Activated CD4-positive, alpha-beta T cell treated with anti-CD3 and anti-CD28 coated beads for 36 hours (primary cell): ENCODE measurements around the gene NTM. TPM values are rescaled to one million over a fixed set of nuclear protein-coding genes. Genes with fewer than 3 reads are reported as not detected.

Experiments used
- ATAC-seq: fragments of 200-7000 bp; cut with Tn5 transposase; one replicate; pipeline ENCODE4 v1.10.0; 2021; ENCODE audit warnings: mild to moderate bottlenecking, moderate library complexity
- CTCF ChIA-PET: fragments of 350-600 bp; sonication (Branson Sonifier 250); formaldehyde crosslinking; loops from one replicate; lab custom pipeline; 2021; ENCODE audit warnings: antibody characterized with exemption; lab: Charles Lee
- POLR2A ChIA-PET: fragments of 350-600 bp; sonication (Branson Sonifier 250); formaldehyde crosslinking; loops from one replicate; lab custom pipeline; 2021; ENCODE audit warnings: antibody characterized with exemption, inconsistent platforms; lab: Charles Lee
- DNase-seq: peaks from one replicate; pipeline ENCODE4 v3.0.0-alpha.2; 2020
- H3K27ac Mint-ChIP-seq: one replicate; pipeline ENCODE4 v1.8.0; 2021; ENCODE audit warnings: mixed read lengths
- H3K27me3 Mint-ChIP-seq: one replicate; pipeline ENCODE4 v1.8.0; 2021; ENCODE audit warnings: mixed read lengths
- H3K36me3 Mint-ChIP-seq: one replicate; pipeline ENCODE4 v1.8.0; 2021; ENCODE audit warnings: low read depth, mixed read lengths
- H3K4me1 Mint-ChIP-seq: one replicate; pipeline ENCODE4 v1.8.0; 2021; ENCODE audit warnings: mixed read lengths
- H3K4me3 Mint-ChIP-seq: one replicate; pipeline ENCODE4 v1.8.0; 2021; ENCODE audit warnings: mild to moderate bottlenecking, moderate library complexity, mixed read lengths
- H3K9me3 Mint-ChIP-seq: one replicate; pipeline ENCODE4 v1.8.0; 2021; ENCODE audit warnings: low read depth, mixed read lengths
- intact Hi-C, 2 experiments: fragments of 100-400 bp; cut with DNase I in 1 of 2; cut with micrococcal nuclease in 1 of 2; formaldehyde crosslinking; loops; one replicate each; pipeline versions ENCODE4 v1.14.2 to v1.15.1; 2022 to 2024; cut with DNase I, micrococcal nuclease
- total RNA-seq, 2 experiments: library from RNA; stranded (reverse); gene quantifications; one replicate each; pipeline ENCODE4 v1.2.3, GENCODE V29; 2021

The NTM gene
- total RNA-seq, 2 experiments from 2014 or later: not detected

DNA sequence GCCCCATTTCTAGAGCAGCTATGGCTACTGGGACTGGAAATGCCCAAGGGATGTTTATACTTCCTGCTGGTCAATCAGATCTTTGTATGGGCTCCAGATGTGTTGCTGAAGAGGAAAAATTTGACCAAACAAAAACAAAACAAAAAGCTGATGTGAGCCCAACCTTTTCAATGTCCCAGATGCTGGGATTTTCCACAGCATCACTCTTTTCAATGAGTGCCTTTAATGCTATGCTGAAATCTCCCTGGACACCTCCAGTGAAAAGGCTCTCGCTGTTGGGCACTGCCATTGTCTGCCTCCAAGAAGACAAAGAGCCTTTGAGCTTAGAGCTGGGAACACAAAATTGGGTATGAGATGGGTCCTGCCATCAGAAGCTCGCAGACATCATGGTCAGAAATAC, 671.9 kb downstream of the NTM start:
- H3K27me3 Mint-ChIP-seq: no peaks in the 10 kb centered on the region
- DNase-seq (no peak), ATAC-seq (no peak)
- H3K36me3 Mint-ChIP-seq: no peaks in the 10 kb centered on the region
- H3K27ac Mint-ChIP-seq: no peak overlapping the region
- CTCF ChIA-PET: no interaction called here
- intact Hi-C loops: no loop called here
- H3K9me3 Mint-ChIP-seq: peaks cover 2% of the 10 kb centered on the region
- H3K4me3 Mint-ChIP-seq: no peak overlapping the region
- POLR2A ChIA-PET: no interaction called here
- H3K4me1 Mint-ChIP-seq: no peaks in the 10 kb centered on the region

DNA sequence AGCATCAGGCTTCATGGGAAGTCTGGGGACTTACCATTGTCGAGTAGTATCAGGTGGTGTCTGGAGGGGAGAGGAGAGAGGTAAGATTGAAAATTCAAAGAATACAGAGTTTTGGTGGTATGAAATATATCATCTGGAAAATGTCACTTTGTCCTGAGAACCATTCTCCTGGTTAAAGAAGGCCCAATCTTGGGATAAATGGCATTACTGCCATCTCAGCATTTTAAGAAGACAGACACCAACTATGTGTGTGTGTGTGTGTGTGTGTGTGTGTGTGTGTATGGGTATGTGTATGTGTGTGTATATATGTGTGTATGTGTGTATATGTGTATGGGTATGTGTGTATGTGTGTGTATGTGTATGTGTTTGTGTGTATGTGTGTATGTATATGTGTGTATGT, 673.3 kb downstream of the NTM start:
- Mint-ChIP-seq H3K4me1 (no peaks in the 10 kb centered on the region), H3K36me3 (no peaks in the 10 kb centered on the region), H3K27ac (no peak overlapping the region), H3K27me3 (no peaks in the 10 kb centered on the region), H3K4me3 (no peak overlapping the region), H3K9me3 (peaks cover 2% of the 10 kb centered on the region)
- POLR2A ChIA-PET: no interaction called here
- ATAC-seq (no peak), DNase-seq (no peak)
- intact Hi-C loops: no loop called here
- CTCF ChIA-PET: no interaction called here

DNA sequence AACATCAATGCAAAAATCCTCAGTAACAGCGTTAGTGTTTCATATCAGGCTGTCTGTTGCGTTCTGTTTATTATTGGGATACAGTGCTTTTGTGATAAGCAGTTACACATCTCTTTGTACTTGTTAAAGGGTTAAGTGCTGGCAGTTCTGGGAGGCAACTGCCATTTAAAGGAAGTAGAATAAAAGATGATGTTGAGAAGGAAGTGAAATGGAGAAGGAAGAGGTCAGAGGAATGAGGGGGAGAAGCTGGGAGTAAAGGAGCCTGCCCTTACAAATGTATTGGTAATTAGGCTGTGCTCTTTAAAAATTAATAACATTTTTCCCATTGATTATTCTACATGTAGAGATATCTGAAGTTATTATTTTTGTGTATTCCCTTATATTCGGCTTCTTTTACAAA, 674.7 kb downstream of the NTM start:
- no peaks in the 10 kb centered on the region for H3K36me3 Mint-ChIP-seq
- DNase-seq: no peak
- CTCF ChIA-PET: interaction anchor here (0.6 to 0.8 kb wide), 2 partner anchors 9 to 17 kb away, joined by 3 to 6 read pairs; no protein-coding TSS in a partner anchor
- ATAC-seq: no peak
- H3K4me1 Mint-ChIP-seq: no peaks in the 10 kb centered on the region
- no peaks in the 10 kb centered on the region for H3K27me3 Mint-ChIP-seq
- POLR2A ChIA-PET: no interaction called here
- intact Hi-C loops: no loop called here
- H3K9me3 Mint-ChIP-seq: peaks cover 2% of the 10 kb centered on the region
- H3K27ac Mint-ChIP-seq: no peak overlapping the region
- no peak overlapping the region for H3K4me3 Mint-ChIP-seq

DNA sequence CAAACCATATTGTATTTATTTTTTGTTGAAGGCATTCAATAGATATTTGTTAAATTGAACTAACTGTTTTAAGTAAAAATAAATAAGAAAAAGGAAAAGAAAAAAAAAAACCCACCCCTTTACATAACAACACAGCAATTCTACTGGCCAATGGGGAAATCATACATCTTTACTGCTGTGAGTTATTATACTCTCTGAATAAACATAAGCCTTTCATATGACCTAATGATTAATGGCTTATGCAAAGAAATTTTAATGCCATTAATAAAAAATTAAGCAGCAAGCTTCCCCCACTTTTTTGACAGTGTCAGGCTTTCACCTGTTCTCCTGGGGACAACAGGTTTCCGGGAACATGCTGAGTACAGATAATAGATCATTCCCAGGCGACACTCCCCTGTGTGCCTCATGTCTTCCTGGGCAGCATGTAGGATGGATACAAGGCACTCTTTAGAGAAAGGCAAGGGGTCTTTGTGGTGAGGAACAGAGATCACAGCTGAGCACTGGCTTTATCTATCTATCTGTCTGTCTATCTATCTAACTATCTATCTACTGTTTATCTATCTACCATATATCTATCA, 676.0 kb downstream of the NTM start:
- no peaks in the 10 kb centered on the region for H3K27me3 Mint-ChIP-seq

DNA sequence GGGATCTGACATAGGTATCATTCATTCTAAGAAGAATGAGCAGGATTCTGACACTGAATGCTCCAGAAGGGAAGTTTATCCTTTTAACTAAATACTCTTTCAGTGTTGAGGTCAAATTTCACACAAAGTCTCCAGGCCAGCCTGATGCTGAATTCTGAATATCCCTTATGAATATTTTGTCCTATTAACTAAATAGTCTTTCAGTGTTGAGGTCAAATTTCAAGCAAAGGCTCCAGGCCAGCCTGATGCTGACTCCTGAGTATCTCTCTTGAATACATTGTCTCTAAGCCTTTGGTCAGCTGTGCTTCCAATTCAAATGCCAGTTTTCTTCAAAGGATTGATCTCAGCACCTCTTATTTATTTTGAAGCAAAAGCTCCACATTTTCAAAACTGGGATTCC, 676.8 kb downstream of the NTM start:
- intact Hi-C loops: no loop called here
- ChIA-PET POLR2A (no interaction called here), CTCF (no interaction called here)
- no peak for ATAC-seq
- DNase-seq: no peak
- Mint-ChIP-seq H3K4me1 (no peaks in the 10 kb centered on the region), H3K36me3 (no peaks in the 10 kb centered on the region), H3K27me3 (no peaks in the 10 kb centered on the region), H3K9me3 (peaks cover 2% of the 10 kb centered on the region), H3K27ac (no peak overlapping the region), H3K4me3 (no peak overlapping the region)

More for the DNA sequence above, 676.0 kb downstream of the NTM start:
- H3K36me3 Mint-ChIP-seq: no peaks in the 10 kb centered on the region
- ATAC-seq: no peak
- ChIA-PET CTCF (no interaction called here), POLR2A (no interaction called here)
- DNase-seq: no peak
- H3K9me3 Mint-ChIP-seq: peaks cover 2% of the 10 kb centered on the region
- no peak overlapping the region for H3K4me3 Mint-ChIP-seq
- no peaks in the 10 kb centered on the region for H3K4me1 Mint-ChIP-seq
- H3K27ac Mint-ChIP-seq: no peak overlapping the region
- intact Hi-C loops: no loop called here

DNA sequence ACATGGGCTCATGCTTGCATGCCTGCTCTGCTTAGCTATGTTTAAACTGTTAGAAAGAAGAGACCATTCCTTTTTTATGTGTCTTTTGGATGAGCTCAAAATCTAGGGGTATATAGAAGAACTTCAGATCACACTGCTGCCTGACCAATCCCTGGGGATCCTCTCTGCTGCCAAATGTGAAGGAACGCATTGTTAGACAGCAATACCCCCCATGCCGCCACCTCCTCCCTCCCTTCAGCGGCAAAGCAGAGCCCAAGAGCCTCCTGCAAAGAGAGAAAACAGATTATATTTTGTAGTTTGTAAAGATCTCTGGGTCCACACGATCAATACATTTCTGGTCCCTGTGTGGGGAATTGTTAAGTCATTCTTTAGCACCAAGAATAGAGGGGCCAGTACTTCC, 677.6 kb downstream of the NTM start:
- ATAC-seq: no peak
- intact Hi-C loops: no loop called here
- DNase-seq: no peak
- H3K4me1 Mint-ChIP-seq: no peaks in the 10 kb centered on the region
- CTCF ChIA-PET: no interaction called here
- H3K9me3 Mint-ChIP-seq: peaks cover 2% of the 10 kb centered on the region
- no peaks in the 10 kb centered on the region for H3K27me3 Mint-ChIP-seq
- POLR2A ChIA-PET: no interaction called here
- H3K27ac Mint-ChIP-seq: no peak overlapping the region
- no peak overlapping the region for H3K4me3 Mint-ChIP-seq
- H3K36me3 Mint-ChIP-seq: no peaks in the 10 kb centered on the region

DNA sequence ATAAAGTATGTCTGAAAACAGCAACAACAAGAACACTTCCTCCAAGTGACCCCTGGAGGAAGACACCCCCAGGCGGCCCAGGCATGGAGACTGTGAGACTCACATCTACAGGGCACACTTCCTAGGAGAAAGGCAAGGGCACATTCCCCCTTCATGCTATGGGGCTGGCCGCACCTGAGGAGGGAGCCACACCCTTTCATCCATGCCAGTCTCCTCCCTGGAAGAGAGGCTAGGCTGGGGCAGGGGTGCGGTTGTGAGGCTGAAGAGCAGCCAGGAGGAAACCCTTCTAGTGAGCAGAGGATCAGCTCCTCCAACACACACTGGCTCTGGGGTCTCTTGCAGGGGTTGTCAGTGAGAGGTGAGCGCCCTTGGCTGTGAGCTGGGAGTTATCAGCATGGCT, 678.8 kb downstream of the NTM start:
- H3K36me3 Mint-ChIP-seq: no peaks in the 10 kb centered on the region
- no peak overlapping the region for H3K4me3 Mint-ChIP-seq
- DNase-seq (no peak), ATAC-seq (no peak)
- POLR2A ChIA-PET: no interaction called here
- H3K9me3 Mint-ChIP-seq: peaks cover 2% of the 10 kb centered on the region
- H3K27me3 Mint-ChIP-seq: no peaks in the 10 kb centered on the region
- no peaks in the 10 kb centered on the region for H3K4me1 Mint-ChIP-seq
- no peak overlapping the region for H3K27ac Mint-ChIP-seq
- intact Hi-C loops: no loop called here
- CTCF ChIA-PET: no interaction called here

DNA sequence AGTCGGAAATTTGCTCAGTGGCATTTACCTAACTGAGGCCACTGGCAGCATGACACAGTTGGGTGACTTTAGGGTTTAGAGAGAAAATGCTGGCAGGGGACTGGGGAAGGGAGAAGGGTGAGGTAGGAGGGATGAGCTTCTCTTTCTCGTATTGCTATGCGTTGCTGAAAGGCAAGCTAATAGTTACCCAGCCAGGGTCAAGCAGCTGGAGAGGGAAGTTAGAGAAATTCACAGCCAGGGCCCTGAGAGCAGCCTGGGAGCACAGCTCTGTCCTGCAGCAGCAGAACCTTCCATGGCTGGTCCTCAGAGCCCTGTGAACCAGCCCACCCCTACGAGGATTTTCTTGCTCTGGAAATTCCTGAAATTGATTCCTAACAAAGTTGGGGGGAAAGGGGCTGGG, 679.6 kb downstream of the NTM start:
- ATAC-seq: no peak
- Mint-ChIP-seq H3K9me3 (peaks cover under 1% of the 10 kb centered on the region), H3K27ac (no peak overlapping the region), H3K36me3 (no peaks in the 10 kb centered on the region), H3K4me3 (no peak overlapping the region), H3K27me3 (no peaks in the 10 kb centered on the region), H3K4me1 (no peaks in the 10 kb centered on the region)
- ChIA-PET POLR2A (no interaction called here), CTCF (no interaction called here)
- DNase-seq: no peak
- intact Hi-C loops: no loop called here

DNA sequence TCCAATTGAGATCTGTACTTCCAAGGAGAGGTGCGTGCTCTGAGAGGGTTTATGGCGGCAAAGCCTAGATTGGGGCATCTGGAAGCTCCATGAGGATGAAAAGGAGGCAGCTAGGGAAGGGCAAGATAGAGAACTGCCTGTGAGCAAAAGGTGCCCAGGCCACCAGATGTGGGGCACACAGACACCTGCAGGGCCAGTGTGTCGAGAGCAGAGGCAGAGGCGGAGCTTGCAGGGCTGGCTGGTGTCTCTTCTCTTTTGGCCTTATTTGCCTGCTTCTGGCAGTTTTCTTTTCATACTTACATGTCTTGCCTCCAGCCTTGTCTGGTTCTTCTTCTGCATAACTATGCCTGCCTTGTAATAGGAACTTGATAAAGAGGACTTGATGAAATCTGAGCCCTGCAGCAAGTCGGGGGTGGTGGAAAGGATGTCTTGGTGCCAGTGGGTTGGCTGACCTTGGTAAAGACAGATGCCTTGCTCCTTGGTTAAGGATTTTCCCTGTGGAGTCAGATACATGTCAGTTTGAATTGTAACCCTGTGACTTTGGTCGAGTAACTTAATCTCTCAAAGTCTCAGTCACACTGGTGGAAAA, 680.3 kb downstream of the NTM start:
- POLR2A ChIA-PET: no interaction called here
- H3K36me3 Mint-ChIP-seq: no peaks in the 10 kb centered on the region
- ATAC-seq (no peak), DNase-seq (no peak)
- no peaks in the 10 kb centered on the region for H3K9me3 Mint-ChIP-seq
- no peaks in the 10 kb centered on the region for H3K27me3 Mint-ChIP-seq
- no peak overlapping the region for H3K27ac Mint-ChIP-seq
- H3K4me1 Mint-ChIP-seq: no peaks in the 10 kb centered on the region
- no peak overlapping the region for H3K4me3 Mint-ChIP-seq
- intact Hi-C loops: no loop called here
- CTCF ChIA-PET: no interaction called here

DNA sequence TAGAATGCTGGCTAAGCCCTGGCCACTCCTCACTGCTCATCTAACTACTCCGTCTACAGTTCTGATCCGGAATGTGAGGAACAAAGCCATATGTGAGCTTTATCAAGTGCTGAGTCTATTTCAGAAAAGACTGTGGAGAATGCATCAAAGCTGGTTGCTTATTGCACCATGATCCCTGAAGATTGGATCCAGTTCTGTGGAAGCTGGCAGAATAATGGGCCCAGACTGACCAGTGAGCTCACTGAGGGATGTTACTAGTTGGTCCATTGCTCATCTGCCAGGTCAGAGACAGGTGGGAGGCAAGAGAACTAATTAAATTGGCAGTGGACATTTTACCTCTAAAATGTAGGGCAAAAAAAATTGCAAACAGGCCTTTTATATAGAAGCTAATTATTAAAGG, 681.3 kb downstream of the NTM start:
- ATAC-seq: no peak
- H3K9me3 Mint-ChIP-seq: no peaks in the 10 kb centered on the region
- no peaks in the 10 kb centered on the region for H3K36me3 Mint-ChIP-seq
- ChIA-PET POLR2A (no interaction called here), CTCF (no interaction called here)
- intact Hi-C loops: no loop called here
- DNase-seq: no peak
- no peak overlapping the region for H3K4me3 Mint-ChIP-seq
- H3K27ac Mint-ChIP-seq: no peak overlapping the region
- no peaks in the 10 kb centered on the region for H3K27me3 Mint-ChIP-seq
- no peaks in the 10 kb centered on the region for H3K4me1 Mint-ChIP-seq

DNA sequence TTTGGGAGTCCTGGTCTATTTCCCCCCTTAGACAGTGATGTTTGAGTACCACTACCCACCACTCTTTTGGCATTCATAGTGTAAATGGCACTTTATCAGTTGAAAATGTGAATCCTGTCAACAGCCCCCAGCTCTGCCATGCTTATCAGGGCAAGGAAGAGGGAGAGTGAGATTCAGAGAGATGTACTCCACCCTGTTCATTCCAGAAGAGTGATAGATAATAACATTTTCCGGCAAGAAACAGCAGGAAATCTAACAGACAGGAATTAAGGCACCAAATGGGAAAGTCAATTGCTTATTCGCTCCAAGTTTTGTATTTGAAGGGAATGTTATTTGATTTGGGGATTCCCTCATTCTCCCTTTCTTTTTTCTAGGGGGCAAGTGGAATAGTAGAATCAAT, 681.9 kb downstream of the NTM start:
- Mint-ChIP-seq H3K4me1 (no peaks in the 10 kb centered on the region), H3K36me3 (no peaks in the 10 kb centered on the region), H3K9me3 (no peaks in the 10 kb centered on the region), H3K27me3 (no peaks in the 10 kb centered on the region), H3K4me3 (no peak overlapping the region), H3K27ac (no peak overlapping the region)
- ATAC-seq (no peak), DNase-seq (no peak)
- ChIA-PET CTCF (no interaction called here), POLR2A (no interaction called here)
- intact Hi-C loops: no loop called here

DNA sequence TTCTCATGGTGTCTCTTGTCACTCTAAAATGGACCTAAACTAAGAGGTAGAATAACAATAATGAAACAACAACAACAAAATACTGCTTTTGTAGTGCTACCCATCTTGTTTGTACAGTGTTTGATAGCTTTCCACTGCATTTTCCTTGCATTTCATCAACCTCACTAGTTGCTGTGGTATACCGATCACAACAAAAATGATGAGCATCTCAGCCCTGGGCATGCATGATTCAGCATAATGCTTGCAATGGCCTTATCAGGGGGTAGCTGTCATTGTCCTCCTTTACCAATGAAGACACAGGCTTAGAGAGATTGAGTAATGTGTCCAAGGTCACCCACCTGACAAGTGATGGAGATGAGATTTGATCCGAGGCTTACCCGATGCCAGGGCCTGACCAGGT, 682.5 kb downstream of the NTM start:
- no peaks in the 10 kb centered on the region for H3K4me1 Mint-ChIP-seq
- no peak for DNase-seq
- no peaks in the 10 kb centered on the region for H3K36me3 Mint-ChIP-seq
- ChIA-PET CTCF (no interaction called here), POLR2A (no interaction called here)
- no peak overlapping the region for H3K27ac Mint-ChIP-seq
- intact Hi-C loops: no loop called here
- no peak for ATAC-seq
- H3K9me3 Mint-ChIP-seq: no peaks in the 10 kb centered on the region
- H3K27me3 Mint-ChIP-seq: no peaks in the 10 kb centered on the region
- no peak overlapping the region for H3K4me3 Mint-ChIP-seq
